Uterus (tissue), 2 donors: Measurements from ENCODE around the gene OPRD1.

Experiments
- POLR2A ChIP-seq, 2 donors: fragments of 450-650 bp; IDR thresholded peaks; one replicate each; pipeline ENCODE4 v1.6.1; 2016; ENCODE audit warnings: antibody characterized with exemption in 2 of 2, mild to moderate bottlenecking in 1 of 2, moderate library complexity in 1 of 2
- TF ChIP-seq, protein P1 (sequence below), 4 experiments: fragments of 200-600 bp in 2 of 4; fragments of 450-650 bp in 2 of 4; sonication (generic) in 2 of 4; IDR thresholded peaks; one replicate each; pipeline ENCODE4 v1.5.1; 2016 to 2019; ENCODE audit warnings: antibody characterized with exemption in 4 of 4, mild to moderate bottlenecking in 2 of 4, moderate library complexity in 1 of 4

- no peak for TF ChIP-seq POLR2A (IDR thresholded peaks at IDR 0.05)
- TF ChIP-seq, protein P1, sequence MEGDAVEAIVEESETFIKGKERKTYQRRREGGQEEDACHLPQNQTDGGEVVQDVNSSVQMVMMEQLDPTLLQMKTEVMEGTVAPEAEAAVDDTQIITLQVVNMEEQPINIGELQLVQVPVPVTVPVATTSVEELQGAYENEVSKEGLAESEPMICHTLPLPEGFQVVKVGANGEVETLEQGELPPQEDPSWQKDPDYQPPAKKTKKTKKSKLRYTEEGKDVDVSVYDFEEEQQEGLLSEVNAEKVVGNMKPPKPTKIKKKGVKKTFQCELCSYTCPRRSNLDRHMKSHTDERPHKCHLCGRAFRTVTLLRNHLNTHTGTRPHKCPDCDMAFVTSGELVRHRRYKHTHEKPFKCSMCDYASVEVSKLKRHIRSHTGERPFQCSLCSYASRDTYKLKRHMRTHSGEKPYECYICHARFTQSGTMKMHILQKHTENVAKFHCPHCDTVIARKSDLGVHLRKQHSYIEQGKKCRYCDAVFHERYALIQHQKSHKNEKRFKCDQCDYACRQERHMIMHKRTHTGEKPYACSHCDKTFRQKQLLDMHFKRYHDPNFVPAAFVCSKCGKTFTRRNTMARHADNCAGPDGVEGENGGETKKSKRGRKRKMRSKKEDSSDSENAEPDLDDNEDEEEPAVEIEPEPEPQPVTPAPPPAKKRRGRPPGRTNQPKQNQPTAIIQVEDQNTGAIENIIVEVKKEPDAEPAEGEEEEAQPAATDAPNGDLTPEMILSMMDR (IDR thresholded peaks at IDR 0.05), result no peak
Observed at GRCh38 chr1:28783363-28783762, 28.6 kb upstream of the OPRD1 start.
